ENCODE results near the gene CTU1.

- TF ChIP-seq CTCF (IDR thresholded peaks at IDR 0.05) (no peak), EZH2 (IDR thresholded peaks at IDR 0.05; ENCODE audit: borderline replicate concordance, insufficient read depth, low read depth, low read length, poor library complexity, severe bottlenecking) (no peak)
Observed at GRCh38 chr19:51089786-51090185, 18.4 kb downstream of the CTU1 start.

All from B cell (primary cell).